Measurements from ENCODE around the gene PLIN4. TPM values are rescaled to one million over a fixed set of nuclear protein-coding genes. Genes with fewer than 3 reads are reported as not detected.

PLIN4 gene
- total and polyA plus RNA-seq, 9 of the 15 experiments (the other 6 are each of a cell fraction or from before 2014, with no cell fraction given): 0.04 to 0.16 (median 0.07) TPM; not detected in 3

DNA sequence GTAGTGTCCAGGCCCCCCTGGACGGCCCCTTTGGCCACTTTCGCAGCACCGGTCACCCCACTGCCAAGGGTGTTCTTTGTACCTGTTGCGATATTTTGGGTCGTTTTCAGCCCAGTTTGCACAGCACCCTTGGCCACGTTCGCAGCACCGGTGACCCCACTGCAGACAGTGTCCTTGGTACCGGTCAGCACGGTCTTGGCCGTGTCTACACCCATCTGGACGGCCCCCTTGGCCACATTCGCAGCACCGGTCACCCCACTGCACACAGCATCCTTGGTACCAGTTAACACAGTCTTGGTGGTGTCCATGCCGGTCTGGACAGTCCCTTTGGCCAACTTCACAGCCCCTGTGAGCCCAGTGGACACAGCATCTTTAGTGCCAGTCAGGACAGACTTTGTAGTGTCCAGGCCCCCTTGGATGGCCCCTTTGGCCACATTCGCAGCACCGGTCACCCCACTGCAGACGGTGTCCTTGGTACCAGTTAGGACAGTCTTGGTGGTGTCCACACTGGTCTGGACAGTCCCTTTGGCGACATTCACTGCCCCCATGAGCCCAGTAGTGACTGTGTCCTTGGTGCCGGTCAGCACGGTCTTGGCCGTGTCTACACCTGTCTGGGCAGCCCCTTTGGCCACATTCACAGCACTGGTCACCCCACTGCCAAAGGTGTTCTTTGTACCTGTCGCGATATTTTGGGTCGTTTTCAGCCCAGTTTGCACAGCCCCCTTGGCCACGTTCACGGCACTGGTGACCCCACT is 6.8 kb downstream of the PLIN4 start (continued):
- TF ChIP-seq NR2C1 (IDR thresholded peaks at IDR 0.05): no peak
- no peak for TF ChIP-seq NR2C1 (tag; IDR thresholded peaks at IDR 0.05)
- TF ChIP-seq NFIC (IDR thresholded peaks at IDR 0.05): no peak

DNA sequence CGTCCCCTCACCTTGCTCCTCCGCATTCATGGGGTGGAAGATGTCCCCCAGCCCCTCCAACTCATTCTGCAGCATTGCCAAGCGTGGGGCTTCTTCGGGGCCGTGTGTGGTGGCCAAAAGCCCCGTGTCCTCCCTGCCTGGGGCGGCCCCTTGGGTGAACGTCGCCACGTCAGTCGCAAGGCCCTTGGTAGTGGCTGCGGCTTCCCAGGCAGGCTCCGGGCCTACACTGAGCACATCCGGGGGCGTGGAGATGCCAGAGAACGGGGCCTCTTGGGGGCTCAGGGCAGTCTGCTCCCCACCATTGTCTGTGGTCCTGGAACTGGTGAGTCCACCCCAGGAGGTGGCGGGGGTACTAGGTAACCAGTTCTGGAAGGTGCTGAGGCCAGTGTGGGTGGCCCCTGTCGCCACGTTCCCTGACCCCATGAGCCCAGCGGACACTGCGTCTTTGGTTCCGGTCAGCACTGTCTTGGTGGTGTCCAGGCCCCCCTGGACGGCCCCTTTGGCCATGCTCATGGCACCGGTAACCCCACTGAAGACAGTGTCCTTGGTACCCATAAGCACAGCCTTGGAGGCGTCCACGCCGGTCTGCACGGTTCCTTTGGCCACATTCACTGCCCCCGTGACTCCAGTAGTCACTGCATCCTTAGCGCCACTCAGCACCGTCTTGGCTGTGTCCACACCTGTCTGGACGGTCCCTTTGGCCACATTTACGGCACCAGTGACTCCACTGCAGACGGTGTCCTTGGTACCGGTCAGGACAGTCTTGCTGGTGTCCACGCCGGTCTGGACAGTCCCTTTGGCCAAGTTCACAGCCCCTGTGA is 7.6 kb downstream of the PLIN4 start:
- ATAC-seq: peak; percentile 11; the same call in 2 of the 3 replicates
- no peaks in the 10 kb centered on the region for H3K36me3 ChIP-seq (ENCODE audit: control insufficient read depth, insufficient read depth, low read length)
- BruUV-seq (replicated peaks): no TSS peak
- H3K27ac ChIP-seq (ENCODE audit: extremely low read depth, low read depth, low read length): no peak overlapping the region
- no peak overlapping the region for H3K4me3 ChIP-seq
- no peak overlapping the region for H2AFZ ChIP-seq (ENCODE audit: low read depth, low read length)
- H3K4me2 ChIP-seq (ENCODE audit: insufficient read depth, low read length): no peak overlapping the region
- ChIA-PET POLR2A (interaction anchor here (0.7 to 1.2 kb wide), 2 partner anchors 13 to 60 kb away, joined by 3 to 4 read pairs; no protein-coding TSS in a partner anchor), CTCF (ENCODE audit: low intra/inter-chr PET ratio) (no interaction called here)
- intact Hi-C loops (cut with micrococcal nuclease) (no loop called here), in situ Hi-C loops (cut with MboI) (no loop called here)
- peaks cover 20 to 38% of the 10 kb centered on the region in 2 experiments; a peak in 4 of 5 replicates for H3K27me3 ChIP-seq (ENCODE audit: control insufficient read depth in 2 of 2, insufficient read depth in 2 of 2, low read length in 2 of 2)
- DNase-seq (ENCODE audit: extremely low read depth in 1 of 4, low spot score in 3 of 4): no peak
- no peaks in the 10 kb centered on the region for H3K9me3 ChIP-seq (replicated peaks; ENCODE audit: control insufficient read depth, insufficient read depth, low read depth, low read length)
- TF ChIP-seq FOXM1 (IDR thresholded peaks at IDR 0.05; ENCODE audit: low read depth): no peak
- TF ChIP-seq FOXM1 (CRISPR knock-in tag; IDR thresholded peaks at IDR 0.05; ENCODE audit: low read depth): no peak
- no peak for TF ChIP-seq CCAR2 (IDR thresholded peaks at IDR 0.05; ENCODE audit: low read depth, low read length)
- no peak for TF ChIP-seq CHD1 (IDR thresholded peaks at IDR 0.05; ENCODE audit: low read length)
- FAIRE-seq: no peak
- peaks cover 0 to 41% of the 10 kb centered on the region in 2 experiments; a peak in 2 of 5 replicates for H3K4me1 ChIP-seq (replicated peaks in 1 of 2; ENCODE audit: control insufficient read depth in 2 of 2, insufficient read depth in 2 of 2, low read length in 2 of 2)
- H3K79me2 ChIP-seq (ENCODE audit: control insufficient read depth, insufficient read depth, low read length): no peaks in the 10 kb centered on the region
- peaks cover 3% of the 10 kb centered on the region for H3K9me1 ChIP-seq (ENCODE audit: control insufficient read depth, insufficient read depth, low read length)
- WGBS (ENCODE audit: insufficient coverage, low coverage, missing lambda C conversion rate): 34% methylated on average over 37 of the region's 37 CpGs
- H3K9ac ChIP-seq (ENCODE audit: insufficient read depth in 1 of 2, low read depth in 2 of 2, low read length in 2 of 2): peak overlapping the region in 1 of 2 experiments; percentile 4; a peak in 1 of 4 replicates
- peaks cover 5% of the 10 kb centered on the region; the same call in 1 of the 2 replicates for H4K20me1 ChIP-seq (replicated peaks; ENCODE audit: control insufficient read depth, insufficient read depth, low read length)

All from K562 (cell line).